Adrenal gland (tissue), 5 donors: Measurements from ENCODE around the gene SRSF6.

Experiments
- POLR2A ChIP-seq, 2 donors: fragments of 450-650 bp; IDR thresholded peaks; one replicate each; pipeline ENCODE4 v1.6.1; 2017; ENCODE audit warnings: antibody characterized with exemption in 2 of 2, mild to moderate bottlenecking in 2 of 2, moderate library complexity in 1 of 2
- TF ChIP-seq, protein P1 (sequence below), 6 experiments: fragments of 450-650 bp in 4 of 6; fragments of 200-600 bp in 2 of 6; sonication (generic) in 1 of 6; IDR thresholded peaks; 1 replicate in 5 of 6; 2 replicates in 1 of 6; pipeline versions ENCODE4 v1.5.1 to v1.8.0; 2016 to 2021; ENCODE audit warnings: antibody characterized with exemption in 6 of 6, mild to moderate bottlenecking in 2 of 6, moderate library complexity in 1 of 6
- donor health status: DM: no; HTN: no; CAD: no.

DNA sequence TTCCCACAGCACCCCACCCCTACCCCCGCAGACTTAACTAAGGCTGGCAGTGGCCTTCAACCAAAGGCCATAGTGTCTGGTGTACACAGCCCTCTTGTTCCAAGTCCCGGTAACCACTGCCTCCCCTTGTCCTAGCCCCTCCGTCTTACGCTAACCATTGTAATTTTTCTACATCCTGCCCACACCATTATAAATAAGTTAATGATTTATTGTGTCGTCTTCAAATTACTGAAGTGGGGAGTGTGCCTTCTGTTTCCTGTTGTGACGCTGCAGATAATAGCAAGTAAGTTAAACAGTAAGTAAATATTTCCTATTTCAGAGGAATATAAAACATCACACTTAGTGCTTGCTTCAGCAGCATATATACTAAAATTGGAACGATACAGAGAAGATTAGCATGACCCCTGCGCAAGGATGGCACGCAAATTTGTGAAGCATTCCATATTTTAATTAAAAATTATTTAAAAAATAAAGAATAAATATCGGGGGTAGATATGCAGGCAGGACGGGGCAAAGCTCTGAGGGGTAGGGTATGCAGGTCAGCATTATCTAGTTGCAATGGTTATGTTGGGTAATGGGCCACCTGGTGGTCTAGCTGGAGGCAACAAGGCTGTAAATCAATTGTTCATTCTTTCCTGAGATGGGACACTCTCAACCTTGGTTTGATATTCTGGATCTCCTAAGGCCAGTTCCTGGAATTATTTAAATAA, 15.1 kb downstream of the SRSF6 start:
- TF ChIP-seq, protein P1, sequence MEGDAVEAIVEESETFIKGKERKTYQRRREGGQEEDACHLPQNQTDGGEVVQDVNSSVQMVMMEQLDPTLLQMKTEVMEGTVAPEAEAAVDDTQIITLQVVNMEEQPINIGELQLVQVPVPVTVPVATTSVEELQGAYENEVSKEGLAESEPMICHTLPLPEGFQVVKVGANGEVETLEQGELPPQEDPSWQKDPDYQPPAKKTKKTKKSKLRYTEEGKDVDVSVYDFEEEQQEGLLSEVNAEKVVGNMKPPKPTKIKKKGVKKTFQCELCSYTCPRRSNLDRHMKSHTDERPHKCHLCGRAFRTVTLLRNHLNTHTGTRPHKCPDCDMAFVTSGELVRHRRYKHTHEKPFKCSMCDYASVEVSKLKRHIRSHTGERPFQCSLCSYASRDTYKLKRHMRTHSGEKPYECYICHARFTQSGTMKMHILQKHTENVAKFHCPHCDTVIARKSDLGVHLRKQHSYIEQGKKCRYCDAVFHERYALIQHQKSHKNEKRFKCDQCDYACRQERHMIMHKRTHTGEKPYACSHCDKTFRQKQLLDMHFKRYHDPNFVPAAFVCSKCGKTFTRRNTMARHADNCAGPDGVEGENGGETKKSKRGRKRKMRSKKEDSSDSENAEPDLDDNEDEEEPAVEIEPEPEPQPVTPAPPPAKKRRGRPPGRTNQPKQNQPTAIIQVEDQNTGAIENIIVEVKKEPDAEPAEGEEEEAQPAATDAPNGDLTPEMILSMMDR (IDR thresholded peaks at IDR 0.05): no peak
- no peak for TF ChIP-seq POLR2A (IDR thresholded peaks at IDR 0.05)
